PC-9 (cell line): ENCODE measurements around the gene ZNF598.

Experiments used
- CTCF ChIP-seq: fragments of 200-600 bp; sonication (generic); conservative IDR thresholded peaks from 2 replicates; pipeline ENCODE4 v1.6.1; 2017; ENCODE audit warnings: mixed run types, antibody characterized with exemption, mild to moderate bottlenecking, moderate library complexity
- EZH2 ChIP-seq: fragments of 200-600 bp; sonication (generic); IDR thresholded peaks from 2 replicates; pipeline ENCODE4 v1.8.0; 2017; ENCODE audit warnings: antibody characterized with exemption, low read depth

GRCh38 chr16:2009791-2010510, at the start of gene ZNF598:
- TF ChIP-seq CTCF (no peak), EZH2 (no peak)
